ENCODE measurements around the gene SPIRE1. TPM values are rescaled to one million over a fixed set of nuclear protein-coding genes. Genes with fewer than 3 reads are reported as not detected.

SPIRE1 gene
- total RNA-seq, 1 donor from 2014 or later: 34.9 TPM

GRCh38 chr18:12656605-12656937, 1.3 kb downstream of the SPIRE1 start:
- Mint-ChIP-seq H3K4me3 (peak overlapping the region; percentile 90), H3K4me1 (peaks cover 53% of the 10 kb centered on the region), H3K27ac (ENCODE audit: unreplicated experiment) (peak overlapping the region; percentile 98), H3K27me3 (ENCODE audit: low read depth) (no peaks in the 10 kb centered on the region), H3K9me3 (no peaks in the 10 kb centered on the region), H3K36me3 (ENCODE audit: low read depth) (peaks cover 2% of the 10 kb centered on the region)
- TF ChIP-seq CTCF (conservative IDR thresholded peaks at IDR 0.05): no peak
- DNase-seq (ENCODE audit: low read depth, low spot score): no peak

GRCh38 chr18:12654971-12655370, 2.9 kb downstream of the SPIRE1 start:
- DNase-seq (ENCODE audit: low read depth, low spot score): no peak
- H3K27me3 Mint-ChIP-seq (ENCODE audit: low read depth): no peaks in the 10 kb centered on the region
- H3K36me3 Mint-ChIP-seq (ENCODE audit: low read depth): peaks cover 2% of the 10 kb centered on the region
- H3K9me3 Mint-ChIP-seq: no peaks in the 10 kb centered on the region
- H3K27ac Mint-ChIP-seq (ENCODE audit: unreplicated experiment): no peak overlapping the region
- peak overlapping the region; percentile 90 for H3K4me3 Mint-ChIP-seq
- no peak for TF ChIP-seq CTCF (conservative IDR thresholded peaks at IDR 0.05)
- peaks cover 57% of the 10 kb centered on the region for H3K4me1 Mint-ChIP-seq

- peak overlapping the region; percentile 71 for H3K4me3 Mint-ChIP-seq
- peaks cover 45% of the 10 kb centered on the region for H3K4me1 Mint-ChIP-seq
- peaks cover 2% of the 10 kb centered on the region for H3K36me3 Mint-ChIP-seq (ENCODE audit: low read depth)
- TF ChIP-seq CTCF (conservative IDR thresholded peaks at IDR 0.05): no peak
- H3K27me3 Mint-ChIP-seq (ENCODE audit: low read depth): no peaks in the 10 kb centered on the region
- DNase-seq (ENCODE audit: low read depth, low spot score): no peak
- peak overlapping the region; percentile 72 for H3K27ac Mint-ChIP-seq (ENCODE audit: unreplicated experiment)
- no peaks in the 10 kb centered on the region for H3K9me3 Mint-ChIP-seq
Measured at GRCh38 chr18:12652861-12653401, 5.0 kb downstream of the SPIRE1 start.

- DNase-seq (ENCODE audit: low read depth, low spot score): no peak
- H3K27me3 Mint-ChIP-seq (ENCODE audit: low read depth): no peaks in the 10 kb centered on the region
- TF ChIP-seq CTCF (conservative IDR thresholded peaks at IDR 0.05): no peak
- no peaks in the 10 kb centered on the region for H3K9me3 Mint-ChIP-seq
- H3K4me3 Mint-ChIP-seq: peak overlapping the region; percentile 0
- H3K27ac Mint-ChIP-seq (ENCODE audit: unreplicated experiment): no peak overlapping the region
- peaks cover 46% of the 10 kb centered on the region for H3K4me1 Mint-ChIP-seq
- peaks cover 2% of the 10 kb centered on the region for H3K36me3 Mint-ChIP-seq (ENCODE audit: low read depth)
Measured at GRCh38 chr18:12651651-12652050, 6.3 kb downstream of the SPIRE1 start.

GRCh38 chr18:12647773-12648172, 10.1 kb downstream of the SPIRE1 start:
- Mint-ChIP-seq H3K27me3 (ENCODE audit: low read depth) (no peaks in the 10 kb centered on the region), H3K4me3 (no peak overlapping the region), H3K9me3 (no peaks in the 10 kb centered on the region), H3K36me3 (ENCODE audit: low read depth) (peaks cover 2% of the 10 kb centered on the region), H3K4me1 (peaks cover 42% of the 10 kb centered on the region), H3K27ac (ENCODE audit: unreplicated experiment) (no peak overlapping the region)
- no peak for DNase-seq (ENCODE audit: low read depth, low spot score)
- no peak for TF ChIP-seq CTCF (conservative IDR thresholded peaks at IDR 0.05)
